ENCODE measurements around the gene RAD18. TPM values are rescaled to one million over a fixed set of nuclear protein-coding genes. Genes with fewer than 3 reads are reported as not detected.

Gene RAD18
- total and polyA plus RNA-seq, 9 of the 15 experiments (the other 6 are each of a cell fraction or from before 2014, with no cell fraction given): 19.2 to 49.4 (median 34.4) TPM

- WGBS (ENCODE audit: insufficient coverage, low coverage, missing lambda C conversion rate): 0% methylated on average over 2 of the region's 2 CpGs
- DNase-seq (ENCODE audit: extremely low read depth in 1 of 4, low spot score in 3 of 4) (no peak), FAIRE-seq (no peak), ATAC-seq (no peak)
- in situ Hi-C loops (cut with MboI) (no loop called here), intact Hi-C loops (cut with micrococcal nuclease) (no loop called here)
- Histone ChIP-seq H4K20me1 (replicated peaks; ENCODE audit: control insufficient read depth, insufficient read depth, low read length) (no peaks in the 10 kb centered on the region), H3K4me3 (no peak overlapping the region), H3K9ac (ENCODE audit: insufficient read depth in 1 of 2, low read depth in 2 of 2, low read length in 2 of 2) (no peak overlapping the region), H3K36me3 (ENCODE audit: control insufficient read depth, insufficient read depth, low read length) (no peaks in the 10 kb centered on the region), H3K4me1 (replicated peaks in 1 of 2; ENCODE audit: control insufficient read depth in 2 of 2, insufficient read depth in 2 of 2, low read length in 2 of 2) (no peaks in the 10 kb centered on the region), H2AFZ (ENCODE audit: low read depth, low read length) (no peak overlapping the region), H3K79me2 (ENCODE audit: control insufficient read depth, insufficient read depth, low read length) (no peaks in the 10 kb centered on the region), H3K27me3 (ENCODE audit: control insufficient read depth in 2 of 2, insufficient read depth in 2 of 2, low read length in 2 of 2) (peaks cover 3 to 15% of the 10 kb centered on the region in 2 experiments; a peak in 4 of 5 replicates), H3K9me3 (replicated peaks; ENCODE audit: control insufficient read depth, insufficient read depth, low read depth, low read length) (no peaks in the 10 kb centered on the region), H3K27ac (ENCODE audit: extremely low read depth, low read depth, low read length) (no peak overlapping the region), H3K4me2 (ENCODE audit: insufficient read depth, low read length) (no peak overlapping the region), H3K9me1 (ENCODE audit: control insufficient read depth, insufficient read depth, low read length) (no peaks in the 10 kb centered on the region)
- TF ChIP-seq BACH1 (tag; IDR thresholded peaks at IDR 0.05) (no peak), GABPA (tag; conservative IDR thresholded peaks at IDR 0.05; ENCODE audit: low read depth) (no peak)
- BruUV-seq (replicated peaks): no TSS peak
- CTCF ChIA-PET (ENCODE audit: low intra/inter-chr PET ratio): no interaction called here
- POLR2A ChIA-PET: interaction anchor here (0.7 kb wide), 1 partner anchor 13 kb away, joined by 3 read pairs; no protein-coding TSS in a partner anchor
Measured at GRCh38 chr3:9007928-9008327, 44.7 kb upstream of the RAD18 start.

- H4K20me1 ChIP-seq (replicated peaks; ENCODE audit: control insufficient read depth, insufficient read depth, low read length): no peaks in the 10 kb centered on the region
- no peak overlapping the region for H3K9ac ChIP-seq (ENCODE audit: insufficient read depth in 1 of 2, low read depth in 2 of 2, low read length in 2 of 2)
- in situ Hi-C loops (cut with MboI) (no loop called here), intact Hi-C loops (cut with micrococcal nuclease) (no loop called here)
- 0% methylated on average over 2 of the region's 2 CpGs for WGBS (ENCODE audit: insufficient coverage, low coverage, missing lambda C conversion rate)
- no TSS peak for BruUV-seq (replicated peaks)
- FAIRE-seq (no peak), DNase-seq (ENCODE audit: extremely low read depth in 1 of 4, low spot score in 3 of 4) (no peak), ATAC-seq (no peak)
- no peak overlapping the region for H3K4me3 ChIP-seq
- no peak overlapping the region for H2AFZ ChIP-seq (ENCODE audit: low read depth, low read length)
- CTCF ChIA-PET (ENCODE audit: low intra/inter-chr PET ratio): no interaction called here
- H3K79me2 ChIP-seq (ENCODE audit: control insufficient read depth, insufficient read depth, low read length): no peaks in the 10 kb centered on the region
- no peak overlapping the region for H3K4me2 ChIP-seq (ENCODE audit: insufficient read depth, low read length)
- peaks cover 3 to 15% of the 10 kb centered on the region in 2 experiments; a peak in 4 of 5 replicates for H3K27me3 ChIP-seq (ENCODE audit: control insufficient read depth in 2 of 2, insufficient read depth in 2 of 2, low read length in 2 of 2)
- H3K4me1 ChIP-seq (replicated peaks in 1 of 2; ENCODE audit: control insufficient read depth in 2 of 2, insufficient read depth in 2 of 2, low read length in 2 of 2): no peaks in the 10 kb centered on the region
- no peaks in the 10 kb centered on the region for H3K9me3 ChIP-seq (replicated peaks; ENCODE audit: control insufficient read depth, insufficient read depth, low read depth, low read length)
- POLR2A ChIA-PET: no interaction called here
- no peak overlapping the region for H3K27ac ChIP-seq (ENCODE audit: extremely low read depth, low read depth, low read length)
- H3K36me3 ChIP-seq (ENCODE audit: control insufficient read depth, insufficient read depth, low read length): no peaks in the 10 kb centered on the region
- H3K9me1 ChIP-seq (ENCODE audit: control insufficient read depth, insufficient read depth, low read length): no peaks in the 10 kb centered on the region
- TF ChIP-seq SMARCA4 (IDR thresholded peaks at IDR 0.05): no peak
- TF ChIP-seq ZBTB2 (IDR thresholded peaks at IDR 0.05): no peak
- no peak for TF ChIP-seq PYGO2 (tag; IDR thresholded peaks at IDR 0.05)
- no peak for TF ChIP-seq MYNN (IDR thresholded peaks at IDR 0.05)
- TF ChIP-seq MYNN (CRISPR knock-in tag; IDR thresholded peaks at IDR 0.05): no peak
- TF ChIP-seq PHTF2 (CRISPR knock-in tag; IDR thresholded peaks at IDR 0.05): no peak
- no peak for TF ChIP-seq ELK3 (CRISPR knock-in tag; IDR thresholded peaks at IDR 0.05)
- no peak for TF ChIP-seq ZNF644 (tag; IDR thresholded peaks at IDR 0.05; ENCODE audit: low read depth)
- no peak for TF ChIP-seq ELF1 (tag; IDR thresholded peaks at IDR 0.05)
- no peak for TF ChIP-seq C11orf30 (IDR thresholded peaks at IDR 0.05; ENCODE audit: low read depth)
- no peak for TF ChIP-seq HNRNPK (IDR thresholded peaks at IDR 0.05; ENCODE audit: low read depth, low read length, poor library complexity, severe bottlenecking)
- TF ChIP-seq BHLHE40 (IDR thresholded peaks at IDR 0.05; ENCODE audit: low read length): no peak
- TF ChIP-seq SMAD1 (IDR thresholded peaks at IDR 0.05; ENCODE audit: low read depth, low read length, partially characterized antibody): no peak
- no peak for TF ChIP-seq KDM2B (CRISPR knock-in tag; IDR thresholded peaks at IDR 0.05)
Measured at GRCh38 chr3:9007213-9007612, 43.9 kb upstream of the RAD18 start.
